ENCODE results near the gene ENG. TPM values are rescaled to one million over a fixed set of nuclear protein-coding genes. Genes with fewer than 3 reads are reported as not detected.

Gene ENG
- polyA plus RNA-seq, 1 experiment: 17.2 TPM

DNA sequence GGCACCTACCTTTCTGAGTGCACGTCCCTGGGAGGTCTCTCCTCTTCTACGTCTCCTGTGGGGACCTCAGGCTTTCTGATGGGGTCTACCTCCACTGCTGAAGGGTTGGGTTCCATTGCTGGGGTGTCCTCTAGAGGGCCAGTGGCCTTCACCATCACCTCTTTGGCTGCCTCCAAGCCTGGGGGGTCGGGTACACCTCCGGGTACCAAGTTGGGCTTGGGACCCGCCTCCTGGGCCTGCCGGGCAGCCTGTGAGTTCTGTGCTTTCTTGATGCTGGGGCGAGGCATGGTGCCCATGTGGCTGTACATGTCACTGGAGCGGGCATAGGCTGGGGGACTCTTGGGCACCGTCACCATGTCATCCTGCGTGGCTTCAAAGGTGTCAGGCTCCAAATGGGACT, 80.5 kb downstream of the ENG start:
- CTCF ChIA-PET: no interaction called here
- POLR2A ChIA-PET: no interaction called here
- Histone ChIP-seq H3K27ac (ENCODE audit: low read depth, low read length) (no peak overlapping the region), H3K9me3 (ENCODE audit: control insufficient read depth, insufficient read depth, low read length) (no peaks in the 10 kb centered on the region), H3K4me3 (ENCODE audit: low read depth, low read length) (no peak overlapping the region), H3K27me3 (ENCODE audit: control insufficient read depth, insufficient read depth, low read length) (no peaks in the 10 kb centered on the region)
- TF ChIP-seq CTCF (IDR thresholded peaks at IDR 0.05; ENCODE audit: low read depth, low read length): no peak
- no peak for DNase-seq (ENCODE audit: low read depth, low spot score)

- CTCF ChIA-PET: interaction anchor here (1.4 to 3.3 kb wide), 2 partner anchors 11 to 39 kb away, joined by 5 to 13 read pairs; partner anchors contain the start of gene TOR2A
- TF ChIP-seq CTCF (IDR thresholded peaks at IDR 0.05; ENCODE audit: low read depth, low read length): no peak
- H3K27me3 ChIP-seq (ENCODE audit: control insufficient read depth, insufficient read depth, low read length): no peaks in the 10 kb centered on the region
- POLR2A ChIA-PET: no interaction called here
- no peaks in the 10 kb centered on the region for H3K9me3 ChIP-seq (ENCODE audit: control insufficient read depth, insufficient read depth, low read length)
- H3K27ac ChIP-seq (ENCODE audit: low read depth, low read length): no peak overlapping the region
- DNase-seq (ENCODE audit: low read depth, low spot score): no peak
- no peak overlapping the region for H3K4me3 ChIP-seq (ENCODE audit: low read depth, low read length)
These were observed 81.2 kb downstream of the ENG start for GRCh38 chr9:127773272-127773671.

DNA sequence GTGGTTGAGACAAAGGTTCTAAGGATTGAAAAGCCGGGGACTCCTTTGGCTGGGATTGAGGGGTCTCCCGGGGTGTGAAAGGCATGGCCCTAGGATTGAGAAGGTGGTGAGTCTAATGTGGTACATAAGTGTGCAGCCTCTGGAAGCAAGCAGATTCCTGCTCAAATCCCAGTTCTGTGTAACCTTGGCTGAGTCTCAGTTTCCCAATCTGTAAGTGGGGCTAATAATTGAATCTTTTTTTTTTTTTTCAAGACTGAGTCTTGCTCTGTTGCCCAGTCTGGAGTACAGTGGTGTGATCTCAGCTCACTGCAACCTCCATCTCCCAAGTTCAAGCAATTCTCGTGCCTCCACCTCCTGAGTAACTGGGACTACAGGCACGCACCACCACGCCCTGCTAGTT, 81.9 kb downstream of the ENG start:
- H3K4me3 ChIP-seq (ENCODE audit: low read depth, low read length): no peak overlapping the region
- no peaks in the 10 kb centered on the region for H3K9me3 ChIP-seq (ENCODE audit: control insufficient read depth, insufficient read depth, low read length)
- POLR2A ChIA-PET: interaction anchor here (0.7 to 1.4 kb wide), 2 partner anchors 165 to 316 kb away, joined by 4 read pairs; no protein-coding TSS in a partner anchor
- DNase-seq (ENCODE audit: low read depth, low spot score): no peak
- no peak overlapping the region for H3K27ac ChIP-seq (ENCODE audit: low read depth, low read length)
- H3K27me3 ChIP-seq (ENCODE audit: control insufficient read depth, insufficient read depth, low read length): no peaks in the 10 kb centered on the region
- CTCF ChIA-PET: interaction anchor here (1.0 to 3.3 kb wide), 3 partner anchors 11 to 38 kb away, joined by 4 to 13 read pairs (median 5); partner anchors contain the start of genes CDK9 and TOR2A
- no peak for TF ChIP-seq CTCF (IDR thresholded peaks at IDR 0.05; ENCODE audit: low read depth, low read length)

- Histone ChIP-seq H3K27ac (ENCODE audit: low read depth, low read length) (no peak overlapping the region), H3K27me3 (ENCODE audit: control insufficient read depth, insufficient read depth, low read length) (no peaks in the 10 kb centered on the region), H3K4me3 (ENCODE audit: low read depth, low read length) (peak overlapping the region; percentile 53), H3K9me3 (ENCODE audit: control insufficient read depth, insufficient read depth, low read length) (no peaks in the 10 kb centered on the region)
- no peak for TF ChIP-seq CTCF (IDR thresholded peaks at IDR 0.05; ENCODE audit: low read depth, low read length)
- CTCF ChIA-PET: interaction anchor here (1.0 to 5.3 kb wide), 4 partner anchors 12 to 149 kb away, joined by 3 to 24 read pairs (median 8); partner anchors contain the start of genes CDK9 and TOR2A
- POLR2A ChIA-PET: interaction anchor here (0.5 to 1.4 kb wide), 9 partner anchors 14 to 317 kb away, joined by 3 to 8 read pairs (median 4); partner anchors contain the start of genes CDK9 and FPGS
- no peak for DNase-seq (ENCODE audit: low read depth, low spot score)
These were observed 82.8 kb downstream of the ENG start for GRCh38 chr9:127771570-127772189.

- POLR2A ChIA-PET: interaction anchor here (0.5 to 1.4 kb wide), 7 partner anchors 15 to 163 kb away, joined by 3 to 8 read pairs (median 4); partner anchors contain the start of genes CDK9 and FPGS
- DNase-seq (ENCODE audit: low read depth, low spot score): peak; percentile 92
- no peaks in the 10 kb centered on the region for H3K9me3 ChIP-seq (ENCODE audit: control insufficient read depth, insufficient read depth, low read length)
- no peak overlapping the region for H3K27ac ChIP-seq (ENCODE audit: low read depth, low read length)
- H3K4me3 ChIP-seq (ENCODE audit: low read depth, low read length): peak overlapping the region; percentile 53
- CTCF ChIA-PET: interaction anchor here (1.2 to 5.3 kb wide), 3 partner anchors 13 to 150 kb away, joined by 3 to 24 read pairs (median 13); partner anchors contain the start of gene TOR2A
- no peaks in the 10 kb centered on the region for H3K27me3 ChIP-seq (ENCODE audit: control insufficient read depth, insufficient read depth, low read length)
- no peak for TF ChIP-seq CTCF (IDR thresholded peaks at IDR 0.05; ENCODE audit: low read depth, low read length)
These were observed 83.4 kb downstream of the ENG start for GRCh38 chr9:127770905-127771569.
